ENCODE measurements around the gene LGALS9. TPM values are rescaled to one million over a fixed set of nuclear protein-coding genes. Genes with fewer than 3 reads are reported as not detected.

Gene LGALS9
- total RNA-seq, 2 donors from 2014 or later = 9.7 to 27.4 TPM

DNA sequence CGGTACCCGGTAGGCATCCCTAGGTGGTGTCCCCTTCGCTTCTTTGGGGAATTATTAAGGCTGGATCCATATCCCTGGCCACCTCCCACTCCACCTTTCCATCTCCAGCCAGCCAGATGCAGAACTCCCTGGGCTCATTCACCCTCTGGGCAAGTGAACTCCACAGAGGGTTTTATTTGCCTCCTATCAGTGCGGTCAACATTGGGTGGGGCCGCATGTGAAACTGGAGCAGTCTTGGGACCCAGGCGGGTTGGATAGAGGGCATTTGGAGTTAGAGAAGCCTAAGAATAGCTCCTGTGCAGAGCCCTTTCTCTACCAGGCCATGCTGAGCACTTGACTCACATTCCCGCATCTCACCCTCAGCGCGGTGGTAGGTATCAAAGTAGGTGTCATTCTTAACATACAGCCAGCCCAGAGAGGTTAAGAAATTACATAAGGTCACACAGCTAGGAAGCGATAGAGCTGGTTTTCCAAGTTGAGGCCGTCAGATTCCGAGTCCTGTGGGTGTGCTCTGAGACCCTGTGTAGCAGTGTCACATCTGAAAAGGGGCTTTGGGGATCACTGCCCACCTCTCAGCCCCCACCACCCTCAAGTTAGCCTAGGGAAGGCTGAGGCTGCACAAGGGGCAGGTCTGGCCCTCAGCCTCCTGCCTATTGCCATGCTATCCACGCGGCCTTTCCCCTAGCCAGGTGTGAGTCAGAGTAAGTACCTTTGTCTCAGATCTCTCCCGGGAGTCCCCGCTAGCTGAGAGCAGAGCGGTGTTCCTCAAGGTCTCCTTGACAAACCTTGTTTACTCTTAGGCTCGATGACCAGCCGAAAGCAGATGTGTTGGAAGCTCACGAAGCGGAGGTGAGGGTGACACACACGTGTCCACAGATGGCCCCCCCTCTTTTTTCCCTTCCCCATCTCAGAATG lies 26.9 kb upstream of the LGALS9 start:
- DNase-seq (ENCODE audit: low spot score) = no peak
- TF ChIP-seq, protein P1, sequence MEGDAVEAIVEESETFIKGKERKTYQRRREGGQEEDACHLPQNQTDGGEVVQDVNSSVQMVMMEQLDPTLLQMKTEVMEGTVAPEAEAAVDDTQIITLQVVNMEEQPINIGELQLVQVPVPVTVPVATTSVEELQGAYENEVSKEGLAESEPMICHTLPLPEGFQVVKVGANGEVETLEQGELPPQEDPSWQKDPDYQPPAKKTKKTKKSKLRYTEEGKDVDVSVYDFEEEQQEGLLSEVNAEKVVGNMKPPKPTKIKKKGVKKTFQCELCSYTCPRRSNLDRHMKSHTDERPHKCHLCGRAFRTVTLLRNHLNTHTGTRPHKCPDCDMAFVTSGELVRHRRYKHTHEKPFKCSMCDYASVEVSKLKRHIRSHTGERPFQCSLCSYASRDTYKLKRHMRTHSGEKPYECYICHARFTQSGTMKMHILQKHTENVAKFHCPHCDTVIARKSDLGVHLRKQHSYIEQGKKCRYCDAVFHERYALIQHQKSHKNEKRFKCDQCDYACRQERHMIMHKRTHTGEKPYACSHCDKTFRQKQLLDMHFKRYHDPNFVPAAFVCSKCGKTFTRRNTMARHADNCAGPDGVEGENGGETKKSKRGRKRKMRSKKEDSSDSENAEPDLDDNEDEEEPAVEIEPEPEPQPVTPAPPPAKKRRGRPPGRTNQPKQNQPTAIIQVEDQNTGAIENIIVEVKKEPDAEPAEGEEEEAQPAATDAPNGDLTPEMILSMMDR (IDR thresholded peaks at IDR 0.05) = no peak
- H3K27ac ChIP-seq = no peak overlapping the region
- H3K36me3 ChIP-seq = peaks cover 47% of the 10 kb centered on the region
- no peak overlapping the region for H3K4me3 ChIP-seq
- no peaks in the 10 kb centered on the region for H3K9me3 ChIP-seq
- no peaks in the 10 kb centered on the region for H3K27me3 ChIP-seq
- H3K4me1 ChIP-seq = peaks cover 0 to 9% of the 10 kb centered on the region in 2 donors

DNA sequence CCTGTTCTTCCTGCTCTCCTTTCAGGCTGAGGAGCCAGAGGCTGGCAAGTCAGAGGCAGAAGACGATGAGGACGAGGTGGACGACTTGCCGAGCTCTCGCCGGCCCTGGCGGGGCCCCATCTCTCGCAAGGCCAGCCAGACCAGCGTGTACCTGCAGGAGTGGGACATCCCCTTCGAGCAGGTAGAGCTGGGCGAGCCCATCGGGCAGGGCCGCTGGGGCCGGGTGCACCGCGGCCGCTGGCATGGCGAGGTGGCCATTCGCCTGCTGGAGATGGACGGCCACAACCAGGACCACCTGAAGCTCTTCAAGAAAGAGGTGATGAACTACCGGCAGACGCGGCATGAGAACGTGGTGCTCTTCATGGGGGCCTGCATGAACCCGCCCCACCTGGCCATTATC lies 25.6 kb upstream of the LGALS9 start:
- no peaks in the 10 kb centered on the region for H3K27me3 ChIP-seq
- TF ChIP-seq, protein P1 (IDR thresholded peaks at IDR 0.05) = no peak
- H3K9me3 ChIP-seq = no peaks in the 10 kb centered on the region
- peaks cover 55% of the 10 kb centered on the region for H3K36me3 ChIP-seq
- DNase-seq (ENCODE audit: low spot score) = no peak
- no peak overlapping the region for H3K27ac ChIP-seq
- H3K4me3 ChIP-seq = no peak overlapping the region
- peaks cover 0 to 9% of the 10 kb centered on the region in 2 donors for H3K4me1 ChIP-seq

DNA sequence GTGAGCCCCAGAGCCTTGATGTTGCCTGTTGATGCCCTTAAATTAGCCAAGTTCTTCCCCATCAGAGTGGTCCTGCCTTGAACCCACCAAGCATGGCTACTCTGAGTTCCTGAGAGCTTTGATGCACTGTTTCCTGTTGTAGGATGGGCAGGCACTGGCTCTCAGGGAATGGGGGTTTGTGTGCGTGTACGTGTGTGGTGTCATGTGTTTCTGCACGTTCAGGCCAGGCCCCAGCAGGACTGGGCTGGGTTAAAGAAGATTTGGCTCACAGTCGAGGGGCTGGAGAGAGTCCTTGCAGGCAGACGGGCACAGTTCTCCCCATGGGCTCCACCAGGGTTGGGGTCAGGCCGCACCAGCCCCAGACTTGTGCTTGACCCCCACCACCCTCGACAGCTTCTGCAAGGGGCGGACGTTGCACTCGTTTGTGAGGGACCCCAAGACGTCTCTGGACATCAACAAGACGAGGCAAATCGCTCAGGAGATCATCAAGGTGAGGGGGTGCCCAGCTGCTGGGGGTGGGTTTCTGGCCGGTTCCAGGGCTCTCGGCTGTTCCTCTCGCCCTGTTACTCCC lies 23.4 kb upstream of the LGALS9 start:
- no peak for DNase-seq (ENCODE audit: low spot score)
- H3K27me3 ChIP-seq = no peaks in the 10 kb centered on the region
- H3K27ac ChIP-seq = no peak overlapping the region
- TF ChIP-seq, protein P1 (IDR thresholded peaks at IDR 0.05) = no peak
- peaks cover 0 to 9% of the 10 kb centered on the region in 2 donors for H3K4me1 ChIP-seq
- no peaks in the 10 kb centered on the region for H3K9me3 ChIP-seq
- H3K4me3 ChIP-seq = no peak overlapping the region
- peaks cover 57% of the 10 kb centered on the region for H3K36me3 ChIP-seq

DNA sequence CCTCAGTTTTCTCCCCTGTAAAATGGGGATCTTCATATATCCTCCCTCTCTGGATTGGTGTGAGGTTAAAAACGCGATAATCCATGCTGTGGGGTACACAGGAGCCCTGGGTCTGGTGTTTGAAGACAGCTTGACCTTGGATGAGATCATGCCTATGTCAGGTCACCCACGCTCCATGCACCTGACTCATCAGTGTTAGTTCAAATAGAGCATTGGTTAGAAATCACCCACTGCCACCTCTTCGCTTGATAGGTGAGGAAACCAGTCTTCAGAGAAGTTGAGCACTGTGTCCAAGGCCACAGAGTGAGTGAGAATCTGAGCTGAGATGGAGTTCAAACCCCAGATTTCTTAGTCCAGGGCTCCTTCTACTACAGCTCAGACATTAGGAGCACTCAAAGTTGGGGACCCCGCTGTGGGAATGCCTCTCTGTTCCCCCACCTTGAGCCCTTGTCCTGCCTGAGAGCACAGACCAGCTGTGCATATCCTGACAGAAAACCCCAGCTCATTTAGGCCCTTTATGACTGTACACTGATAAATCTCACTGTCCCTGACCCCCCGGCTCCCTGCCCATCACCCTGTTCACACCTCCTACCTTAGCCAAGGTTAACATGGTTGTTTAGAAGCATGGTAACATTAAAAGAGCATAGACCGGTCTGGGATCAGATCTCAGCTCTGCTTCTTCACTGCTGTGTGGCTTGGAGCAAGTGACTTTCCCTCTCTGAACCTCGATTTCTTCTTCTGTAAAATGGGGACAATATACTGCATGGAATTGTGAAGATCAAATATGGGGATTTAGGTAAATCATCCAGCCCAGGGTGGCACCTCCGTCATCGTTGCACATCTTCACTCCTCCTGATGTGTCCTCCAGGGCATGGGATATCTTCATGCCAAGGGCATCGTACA lies 22.4 kb upstream of the LGALS9 start:
- no peak overlapping the region for H3K4me3 ChIP-seq
- H3K27ac ChIP-seq = no peak overlapping the region
- H3K9me3 ChIP-seq = no peaks in the 10 kb centered on the region
- TF ChIP-seq, protein P1 (IDR thresholded peaks at IDR 0.05) = no peak
- no peak for DNase-seq (ENCODE audit: low spot score)
- no peaks in the 10 kb centered on the region for H3K27me3 ChIP-seq
- H3K36me3 ChIP-seq = peaks cover 57% of the 10 kb centered on the region
- peaks cover 0 to under 1% of the 10 kb centered on the region in 2 donors for H3K4me1 ChIP-seq

DNA sequence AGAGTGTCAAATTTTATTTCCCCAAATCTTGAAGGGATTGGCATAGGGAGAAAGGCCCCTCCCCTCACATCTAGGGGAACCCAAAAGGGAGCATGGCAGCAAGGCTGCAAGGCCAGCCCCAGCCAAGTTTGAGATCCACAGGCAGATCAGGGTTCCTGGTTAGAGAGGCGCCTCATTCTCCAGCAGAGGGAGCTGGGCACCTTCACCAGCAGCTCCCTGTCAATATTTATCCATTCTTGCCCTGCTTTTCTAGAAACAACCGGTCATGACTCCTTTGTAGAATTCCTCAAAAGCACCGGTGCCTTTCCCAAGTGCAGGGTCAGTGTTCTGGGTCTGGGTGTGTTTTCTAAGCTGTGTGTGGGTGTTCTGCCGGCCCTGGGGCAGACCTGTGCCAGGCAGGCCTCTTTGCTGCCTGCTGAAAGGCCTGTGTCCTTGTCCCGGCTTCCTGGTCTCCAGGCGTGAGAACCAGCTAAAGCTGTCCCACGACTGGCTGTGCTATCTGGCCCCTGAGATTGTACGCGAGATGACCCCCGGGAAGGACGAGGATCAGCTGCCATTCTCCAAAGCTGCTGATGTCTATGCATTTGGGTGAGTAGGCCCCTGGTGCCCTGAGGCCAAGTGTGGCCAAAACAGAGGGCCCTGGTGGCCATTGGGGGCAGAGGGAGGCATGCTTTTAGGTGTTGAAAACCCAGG lies 21.2 kb upstream of the LGALS9 start:
- TF ChIP-seq, protein P1 (IDR thresholded peaks at IDR 0.05) = peak in 1 of 2 donors; percentile 75
- H3K4me1 ChIP-seq = no peaks in the 10 kb centered on the region
- no peaks in the 10 kb centered on the region for H3K9me3 ChIP-seq
- no peak overlapping the region for H3K4me3 ChIP-seq
- H3K36me3 ChIP-seq = peaks cover 46% of the 10 kb centered on the region
- DNase-seq (ENCODE audit: low spot score) = no peak
- no peaks in the 10 kb centered on the region for H3K27me3 ChIP-seq
- no peak overlapping the region for H3K27ac ChIP-seq
